Testis (tissue), 2 donors: ENCODE data around the gene KIFC3.

Source experiments
- CTCF ChIP-seq, 3 experiments: fragments of 450-650 bp in 2 of 3; fragments of 200-600 bp in 1 of 3; sonication (generic) in 1 of 3; IDR thresholded peaks; one replicate each; pipeline ENCODE4 v1.5.1; 2016 to 2019; ENCODE audit warnings: antibody characterized with exemption in 3 of 3, mild to moderate bottlenecking in 2 of 3, moderate library complexity in 1 of 3
- POLR2A ChIP-seq: fragments of 450-650 bp; IDR thresholded peaks from one replicate; pipeline ENCODE4 v1.6.1; 2017; ENCODE audit warnings: antibody characterized with exemption, mild to moderate bottlenecking, moderate library complexity

GRCh38 chr16:57711346-57711745 is 90.9 kb downstream of the KIFC3 start:
- no peak for TF ChIP-seq CTCF (IDR thresholded peaks at IDR 0.05)
- TF ChIP-seq POLR2A = no peak
